Keratinocyte (primary cell): Measurements from ENCODE around the gene PIK3CB. TPM values are rescaled to one million over a fixed set of nuclear protein-coding genes. Genes with fewer than 3 reads are reported as not detected.
A peak's percentile ranks its signal among the peaks of the same experiment; 100 is the strongest.
"Not testable (repeated sequence)": the region's sequence is repeated elsewhere in the genome, so short reads cannot be mapped to it uniquely, and the experiment has no call there.

Experiments used
- DNase-seq: peaks from one replicate; pipeline ENCODE4 v3.0.0-alpha.2; 2011; ENCODE audit warnings: low read depth, missing footprints, low spot score
- FAIRE-seq: peaks from 2 replicates; lab custom pipeline; 2011; peaks lifted over from hg19 to GRCh38; lab: Jason Lieb, UNC
- H2AFZ ChIP-seq: 2 replicates; pipeline ENCODE4 v1.6.0; 2012; ENCODE audit warnings: low read length, control low read depth, inconsistent platforms; ENCODE audit not compliant: control insufficient read depth
- H3K27ac ChIP-seq: 2 replicates; pipeline ENCODE4 v1.5.1; 2011; ENCODE audit warnings: low read length; ENCODE audit not compliant: control insufficient read depth, insufficient read depth
- H3K27me3 ChIP-seq: 3 replicates; pipeline ENCODE4 v1.6.0; 2011; ENCODE audit warnings: low read length; ENCODE audit not compliant: control insufficient read depth, insufficient read depth; ENCODE audit errors: extremely low read depth
- H3K36me3 ChIP-seq, 2 experiments: 2 replicates in 1 of 2; 3 replicates in 1 of 2; pipeline ENCODE4 v1.5.1; 2011; ENCODE audit warnings: low read length in 2 of 2, mild to moderate bottlenecking in 1 of 2; ENCODE audit not compliant: control insufficient read depth in 2 of 2, insufficient read depth in 2 of 2; ENCODE audit errors: extremely low read depth in 1 of 2
- H3K4me1 ChIP-seq: 3 replicates; pipeline ENCODE4 v1.5.1; 2011; ENCODE audit warnings: low read length; ENCODE audit not compliant: control insufficient read depth, insufficient read depth; ENCODE audit errors: extremely low read depth
- H3K4me2 ChIP-seq: 3 replicates; pipeline ENCODE4 v1.6.0; 2011; ENCODE audit warnings: low read depth, low read length; ENCODE audit not compliant: control insufficient read depth, insufficient read depth; ENCODE audit errors: extremely low read depth
- H3K4me3 ChIP-seq, 3 experiments: fragments of 200-600 bp in 1 of 3; sonication (generic) in 1 of 3; 2 replicates in 2 of 3; 3 replicates in 1 of 3; pipeline ENCODE4 v1.5.1; 2011 to 2016; ENCODE audit warnings: low read length in 3 of 3, mild to moderate bottlenecking in 3 of 3, control low read depth in 2 of 3, inconsistent platforms in 1 of 3, low read depth in 1 of 3, mixed read lengths in 1 of 3, mixed run types in 1 of 3, moderate library complexity in 1 of 3; ENCODE audit not compliant: control insufficient read depth in 2 of 3, insufficient read depth in 2 of 3; ENCODE audit errors: extremely low read depth in 1 of 3
- H3K79me2 ChIP-seq: 2 replicates; pipeline ENCODE4 v1.6.0; 2012; ENCODE audit warnings: low read length; ENCODE audit not compliant: control insufficient read depth, insufficient read depth
- H3K9ac ChIP-seq: 3 replicates; pipeline ENCODE4 v1.6.0; 2011; ENCODE audit warnings: low read length; ENCODE audit not compliant: control insufficient read depth, insufficient read depth; ENCODE audit errors: extremely low read depth
- H3K9me1 ChIP-seq: 3 replicates; pipeline ENCODE4 v1.6.0; 2011; ENCODE audit warnings: low read length; ENCODE audit not compliant: control insufficient read depth, insufficient read depth; ENCODE audit errors: extremely low read depth
- H3K9me3 ChIP-seq: 2 replicates; pipeline ENCODE4 v1.5.1; 2012; ENCODE audit warnings: low read depth, low read length; ENCODE audit not compliant: control insufficient read depth
- H4K20me1 ChIP-seq: 3 replicates; pipeline ENCODE4 v1.6.0; 2011; ENCODE audit warnings: low read length; ENCODE audit not compliant: control insufficient read depth, insufficient read depth; ENCODE audit errors: extremely low read depth
- EZH2 ChIP-seq: IDR thresholded peaks from one replicate; pipeline ENCODE4 v1.6.1; 2012; ENCODE audit warnings: inconsistent platforms, mild to moderate bottlenecking, low read length, moderate library complexity
- dilution Hi-C: fragments of 300-500 bp; cut with MboI; formaldehyde crosslinking; loops from one replicate; pipeline ENCODE4 v1.7.0; 2020; ENCODE audit warnings: low sequenced_read_pairs; ENCODE audit not compliant: extremely low pct_ligation_motif_present
- polyA plus RNA-seq, 5 experiments: library from polyadenylated mRNA; depleted of rRNA in 3 of 5; stranded (reverse) in 3 of 5; stranded (forward) in 1 of 5; unstranded in 1 of 5; fragments of >200 nt; gene quantifications; 1 replicate in 1 of 5; 2 replicates in 3 of 5; 3 replicates in 1 of 5; pipeline versions ENCODE4 v1.2.1 to v1.2.3, GENCODE V29; 2011 to 2012; ENCODE audit warnings: missing spikeins in 2 of 5, low read depth in 1 of 5, low replicate concordance in 1 of 5
- TF ChIP-seq, protein P1 (sequence below), 3 experiments: IDR thresholded peaks in 1 of 3; conservative IDR thresholded peaks in 1 of 3; optimal IDR thresholded peaks in 1 of 3; 2 replicates in 2 of 3; 3 replicates in 1 of 3; pipeline versions ENCODE3 to v1.5.1; 2011; ENCODE audit warnings: low read length in 3 of 3, mild to moderate bottlenecking in 3 of 3, moderate library complexity in 2 of 3, control low read depth in 1 of 3, inconsistent platforms in 1 of 3; ENCODE audit not compliant: insufficient read depth in 2 of 3; ENCODE audit errors: extremely low read depth in 1 of 3

The PIK3CB gene
- polyA plus RNA-seq, 1 donor (not counting 4 experiments of a cell fraction or from before 2014, with no cell fraction given) = 19.9 TPM

DNA sequence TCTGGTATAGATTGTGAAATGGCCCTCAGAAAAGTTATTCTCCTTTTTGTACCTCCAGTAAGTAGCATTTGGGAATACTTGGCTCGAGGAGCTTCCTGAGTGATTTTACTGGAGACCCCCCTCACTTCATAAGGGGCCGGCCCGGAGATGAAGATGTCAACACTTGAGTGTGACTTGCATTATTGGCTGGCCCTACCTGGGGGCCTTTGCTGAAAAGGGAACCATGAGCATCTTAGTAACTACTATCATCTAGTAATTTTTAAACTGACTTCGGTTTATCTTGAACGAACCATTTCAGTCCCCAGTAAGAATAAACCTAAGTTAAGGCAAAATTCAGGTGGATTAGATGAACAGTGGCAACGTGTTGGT is 224.8 kb downstream of the PIK3CB start:
- H3K9ac ChIP-seq = peak overlapping the region; percentile 90

DNA sequence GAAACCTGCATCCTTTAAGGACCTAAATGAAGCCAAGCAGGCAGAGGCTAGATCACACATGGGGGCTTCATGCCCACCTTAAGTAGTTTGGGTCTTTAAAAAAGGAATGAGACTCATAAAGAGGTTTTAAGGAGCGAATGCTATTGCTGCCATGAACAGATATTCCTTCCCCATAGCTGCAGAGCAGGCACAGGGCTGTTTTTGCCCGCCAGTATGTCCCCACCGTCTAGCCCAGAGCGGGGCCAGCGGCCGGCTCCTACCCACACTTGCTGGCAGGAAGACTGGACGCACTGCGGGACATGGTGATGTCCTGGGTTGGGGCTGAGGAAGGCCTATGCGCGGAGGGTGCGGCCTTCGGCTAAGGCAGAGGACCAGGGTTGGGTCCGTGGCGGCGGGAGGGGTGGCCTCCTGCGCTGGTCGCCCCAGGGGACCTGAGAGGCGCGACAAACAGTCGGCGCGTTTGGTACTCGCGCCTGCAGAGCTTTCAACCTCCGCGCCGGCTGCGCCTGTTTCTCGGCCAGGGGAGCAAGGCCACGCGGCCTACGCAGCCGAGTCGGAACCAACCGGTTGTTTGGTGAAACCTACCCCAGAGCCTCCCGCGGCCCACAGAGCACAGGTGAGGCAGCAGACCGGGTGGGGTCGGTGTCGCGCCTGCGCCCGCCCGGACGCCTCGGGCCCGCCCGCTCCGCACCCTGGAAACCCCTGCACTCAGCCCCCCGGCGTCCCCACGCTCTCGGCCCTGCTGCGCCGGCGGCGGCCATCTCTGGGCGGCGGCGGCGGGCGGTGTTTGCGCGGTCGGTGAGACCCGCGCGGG is 226.2 kb downstream of the PIK3CB start, which contains the start of gene FAIM:
Gene FAIM (plus strand): TSS at position 450 of the 814 bp plus-strand sequence. CDS start 10,956 bp downstream, outside the sequence.
- no peaks in the 10 kb centered on the region for H3K79me2 ChIP-seq
- peak within 1 kb of the TSS; percentile 90 for H3K9ac ChIP-seq
- H3K9me1 ChIP-seq = no peaks in the 10 kb centered on the region
- TF ChIP-seq, protein P1, sequence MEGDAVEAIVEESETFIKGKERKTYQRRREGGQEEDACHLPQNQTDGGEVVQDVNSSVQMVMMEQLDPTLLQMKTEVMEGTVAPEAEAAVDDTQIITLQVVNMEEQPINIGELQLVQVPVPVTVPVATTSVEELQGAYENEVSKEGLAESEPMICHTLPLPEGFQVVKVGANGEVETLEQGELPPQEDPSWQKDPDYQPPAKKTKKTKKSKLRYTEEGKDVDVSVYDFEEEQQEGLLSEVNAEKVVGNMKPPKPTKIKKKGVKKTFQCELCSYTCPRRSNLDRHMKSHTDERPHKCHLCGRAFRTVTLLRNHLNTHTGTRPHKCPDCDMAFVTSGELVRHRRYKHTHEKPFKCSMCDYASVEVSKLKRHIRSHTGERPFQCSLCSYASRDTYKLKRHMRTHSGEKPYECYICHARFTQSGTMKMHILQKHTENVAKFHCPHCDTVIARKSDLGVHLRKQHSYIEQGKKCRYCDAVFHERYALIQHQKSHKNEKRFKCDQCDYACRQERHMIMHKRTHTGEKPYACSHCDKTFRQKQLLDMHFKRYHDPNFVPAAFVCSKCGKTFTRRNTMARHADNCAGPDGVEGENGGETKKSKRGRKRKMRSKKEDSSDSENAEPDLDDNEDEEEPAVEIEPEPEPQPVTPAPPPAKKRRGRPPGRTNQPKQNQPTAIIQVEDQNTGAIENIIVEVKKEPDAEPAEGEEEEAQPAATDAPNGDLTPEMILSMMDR (optimal IDR thresholded peaks at IDR 0.05 in 1 of 3, IDR thresholded peaks at IDR 0.05 in 1 of 3, conservative IDR thresholded peaks at IDR 0.05 in 1 of 3; ENCODE audit: extremely low read depth in 1 of 3, insufficient read depth in 2 of 3, low read length in 3 of 3) = no peak
- TF ChIP-seq EZH2 = no peak
- no peak for FAIRE-seq
- H3K27me3 ChIP-seq = no peaks in the 10 kb centered on the region
- H3K4me3 ChIP-seq = peak within 1 kb of the TSS; percentile 47 to 87 (median 72)
- dilution Hi-C loops = no loop called here
- peak within 1 kb of the TSS; percentile 89 for H3K4me2 ChIP-seq
- H4K20me1 ChIP-seq = no peaks in the 10 kb centered on the region
- peak within 1 kb of the TSS; percentile 75 for H3K27ac ChIP-seq
- H3K4me1 ChIP-seq = peaks cover 6% of the 10 kb centered on the region
- no peak for DNase-seq
- peak within 1 kb of the TSS; percentile 97 for H2AFZ ChIP-seq
- no peaks in the 10 kb centered on the region for H3K36me3 ChIP-seq
- no peaks in the 10 kb centered on the region for H3K9me3 ChIP-seq

More for the DNA sequence above, 224.8 kb downstream of the PIK3CB start:
- H3K4me3 ChIP-seq = peak overlapping the region in 1 of 3 experiments; percentile 87
- H3K27ac ChIP-seq = no peak overlapping the region
- peak overlapping the region; percentile 89 for H3K4me2 ChIP-seq
- no peaks in the 10 kb centered on the region for H3K9me1 ChIP-seq
- H3K79me2 ChIP-seq = no peaks in the 10 kb centered on the region
- FAIRE-seq = no peak
- no peak for DNase-seq
- H3K27me3 ChIP-seq = no peaks in the 10 kb centered on the region
- H2AFZ ChIP-seq = peak overlapping the region; percentile 97
- H3K36me3 ChIP-seq = no peaks in the 10 kb centered on the region
- H3K9me3 ChIP-seq = no peaks in the 10 kb centered on the region
- dilution Hi-C loops = no loop called here
- H4K20me1 ChIP-seq = no peaks in the 10 kb centered on the region
- H3K4me1 ChIP-seq = peaks cover 6% of the 10 kb centered on the region
- TF ChIP-seq EZH2 = no peak
- TF ChIP-seq, protein P1 (optimal IDR thresholded peaks at IDR 0.05 in 1 of 3, IDR thresholded peaks at IDR 0.05 in 1 of 3, conservative IDR thresholded peaks at IDR 0.05 in 1 of 3; ENCODE audit: extremely low read depth in 1 of 3, insufficient read depth in 2 of 3, low read length in 3 of 3) = no peak

DNA sequence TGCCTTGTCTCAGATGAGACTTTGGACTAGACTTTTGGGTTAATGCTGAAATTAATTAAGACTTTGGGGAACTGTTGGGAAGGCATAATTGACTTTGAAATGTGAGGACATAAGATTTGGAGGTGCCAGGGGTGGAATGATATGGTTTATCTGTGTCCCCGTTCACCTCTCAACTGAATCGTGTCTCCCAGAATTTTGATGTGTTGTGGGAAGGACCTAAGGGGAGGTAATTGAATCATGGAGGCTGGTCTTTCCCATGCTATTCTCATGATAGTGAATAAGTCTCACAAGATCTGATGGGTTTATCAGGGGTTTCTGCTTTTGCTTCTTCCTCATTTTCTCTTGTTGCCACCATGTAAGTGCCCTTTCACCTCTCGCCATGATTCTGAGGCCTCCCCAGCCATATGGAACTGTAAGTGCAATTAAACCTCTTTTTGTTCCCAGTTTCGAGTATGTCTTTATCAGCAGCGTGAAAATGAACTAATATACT is 230.6 kb downstream of the PIK3CB start:
- H2AFZ ChIP-seq, H3K4me1 ChIP-seq, H3K9ac ChIP-seq, DNase-seq, H3K4me3 ChIP-seq, H3K9me1 ChIP-seq, H3K9me3 ChIP-seq, H3K36me3 ChIP-seq, H3K27ac ChIP-seq, FAIRE-seq, H4K20me1 ChIP-seq, H3K27me3 ChIP-seq, H3K79me2 ChIP-seq, H3K4me2 ChIP-seq, dilution Hi-C loops: not testable (repeated sequence)
